PC-3 (cell line): ENCODE results near the gene UNCX. TPM values are rescaled to one million over a fixed set of nuclear protein-coding genes. Genes with fewer than 3 reads are reported as not detected.

Source experiments
- ATAC-seq: fragments of 200-7000 bp; cut with Tn5 transposase; 2 replicates; pipeline ENCODE4 v1.9.1; 2020; ENCODE audit warnings: mild to moderate bottlenecking, moderate library complexity
- Bru-seq: library from RNA; stranded (reverse); fragments of 400-500 nt; gene quantifications from one replicate; lab custom pipeline; 2021; lab: Mats Ljungman, UMichigan
- BruChase-seq, 2 experiments: library from RNA; stranded (reverse); fragments of 400-500 nt; gene quantifications; one replicate each; lab custom pipeline; 2021; lab: Mats Ljungman, UMichigan
- BruUV-seq: library from RNA; stranded (reverse); fragments of 400-500 nt; replicated peaks from 2 replicates; lab custom pipeline; 2021; lab: Mats Ljungman, UMichigan
- CTCF ChIA-PET: fragments of 300-600 bp; sonication (Branson Sonifier 250); formaldehyde crosslinking; loops from one replicate; lab custom pipeline; 2022; ENCODE audit warnings: antibody characterized with exemption; lab: Charles Lee
- POLR2A ChIA-PET: fragments of 300-600 bp; sonication (Branson Sonifier 250); formaldehyde crosslinking; loops from one replicate; lab custom pipeline; 2022; ENCODE audit warnings: antibody characterized with exemption; ENCODE audit not compliant: unreplicated experiment; lab: Charles Lee
- DNase-seq: peaks from one replicate; pipeline ENCODE4 v3.0.0-alpha.2; 2015
- H2AFZ ChIP-seq: fragments of 300-600 bp; sonication (generic); 2 replicates; pipeline ENCODE4 v1.6.0; 2016; ENCODE audit warnings: antibody characterized with exemption, low read length
- H3F3A ChIP-seq: fragments of 300-600 bp; sonication (generic); one replicate; pipeline ENCODE4 v1.6.0; 2017; ENCODE audit warnings: antibody characterized with exemption, low read length, control low read depth, mild to moderate bottlenecking; ENCODE audit not compliant: unreplicated experiment
- H3K27ac ChIP-seq: fragments of 300-600 bp; sonication (generic); 2 replicates; pipeline ENCODE4 v1.5.1; 2016; ENCODE audit warnings: mild to moderate bottlenecking, low read length
- H3K27me3 ChIP-seq: fragments of 300-600 bp; sonication (generic); 2 replicates; pipeline ENCODE4 v1.6.1; 2016; ENCODE audit warnings: low read length, mixed read lengths
- H3K36me3 ChIP-seq: fragments of 300-600 bp; sonication (generic); 2 replicates; pipeline ENCODE4 v1.6.1; 2016; ENCODE audit warnings: low read depth, mixed run types, low read length, mixed read lengths
- H3K4me1 ChIP-seq: fragments of 300-600 bp; sonication (generic); 2 replicates; pipeline ENCODE4 v1.5.1; 2016; ENCODE audit warnings: low read length; ENCODE audit not compliant: insufficient read depth
- H3K4me2 ChIP-seq: fragments of 300-600 bp; sonication (generic); 2 replicates; pipeline ENCODE4 v1.6.0; 2016; ENCODE audit warnings: low read length
- H3K4me3 ChIP-seq: fragments of 300-600 bp; sonication (generic); 2 replicates; pipeline ENCODE4 v1.5.1; 2016; ENCODE audit warnings: mild to moderate bottlenecking, low read length, mixed read lengths
- H3K79me2 ChIP-seq: fragments of 300-600 bp; sonication (generic); 2 replicates; pipeline ENCODE4 v1.6.1; 2017; ENCODE audit warnings: low read length, mixed read lengths
- H3K9ac ChIP-seq: fragments of 300-600 bp; sonication (generic); 2 replicates; pipeline ENCODE4 v1.6.0; 2016; ENCODE audit warnings: mild to moderate bottlenecking, low read length
- H3K9me2 ChIP-seq: fragments of 300-600 bp; sonication (generic); replicated peaks from 2 replicates; pipeline ENCODE4 v1.6.1; 2016; ENCODE audit warnings: mixed run types, low read length, mixed read lengths
- H3K9me3 ChIP-seq: fragments of 300-600 bp; sonication (generic); 2 replicates; pipeline ENCODE4 v1.6.1; 2016; ENCODE audit warnings: low read length, mixed read lengths
- H4K20me1 ChIP-seq: fragments of 300-600 bp; sonication (generic); 2 replicates; pipeline ENCODE4 v1.6.1; 2016; ENCODE audit warnings: low read length, mixed read lengths
- EZH2 ChIP-seq: fragments of 300-600 bp; sonication (generic); IDR thresholded peaks from one replicate; pipeline ENCODE4 v1.6.1; 2017; ENCODE audit warnings: antibody characterized with exemption, mild to moderate bottlenecking, low read length; ENCODE audit not compliant: unreplicated experiment
- EZH2phosphoT487 ChIP-seq: fragments of 300-600 bp; sonication (generic); IDR thresholded peaks from 2 replicates; pipeline ENCODE4 v1.6.1; 2018; ENCODE audit warnings: mild to moderate bottlenecking, antibody characterized with exemption, low read length, borderline replicate concordance
- intact Hi-C: fragments of 100-400 bp; cut with micrococcal nuclease; formaldehyde crosslinking; loops from 2 replicates; pipeline ENCODE4 v1.9.0; 2023
- long read RNA-seq: library from polyadenylated mRNA; unstranded; transcript quantifications from one replicate; pipeline ENCODE4 v2.0.0, GENCODE V29; 2021; ENCODE audit not compliant: unreplicated experiment
- total RNA-seq: library from RNA; depleted of rRNA; stranded (reverse); fragments of >200 nt; gene quantifications from 2 replicates; pipeline ENCODE4 v1.2.3, GENCODE V29; 2014; rRNA removed
- TF ChIP-seq, protein P1 (sequence below): fragments of 300-600 bp; sonication (generic); conservative IDR thresholded peaks from 2 replicates; pipeline ENCODE4 v1.5.1; 2017; ENCODE audit warnings: antibody characterized with exemption, low read depth, mild to moderate bottlenecking, low read length

UNCX gene
- total RNA-seq (not detected in 2 replicates), Bru-seq, nascent RNA (not detected), BruChase-seq, experiment 1, labeled RNA remaining after a 6-hour chase (not detected), BruChase-seq, experiment 2, labeled RNA remaining after a 2-hour chase (not detected)
- long read RNA-seq = 0 reads

DNA sequence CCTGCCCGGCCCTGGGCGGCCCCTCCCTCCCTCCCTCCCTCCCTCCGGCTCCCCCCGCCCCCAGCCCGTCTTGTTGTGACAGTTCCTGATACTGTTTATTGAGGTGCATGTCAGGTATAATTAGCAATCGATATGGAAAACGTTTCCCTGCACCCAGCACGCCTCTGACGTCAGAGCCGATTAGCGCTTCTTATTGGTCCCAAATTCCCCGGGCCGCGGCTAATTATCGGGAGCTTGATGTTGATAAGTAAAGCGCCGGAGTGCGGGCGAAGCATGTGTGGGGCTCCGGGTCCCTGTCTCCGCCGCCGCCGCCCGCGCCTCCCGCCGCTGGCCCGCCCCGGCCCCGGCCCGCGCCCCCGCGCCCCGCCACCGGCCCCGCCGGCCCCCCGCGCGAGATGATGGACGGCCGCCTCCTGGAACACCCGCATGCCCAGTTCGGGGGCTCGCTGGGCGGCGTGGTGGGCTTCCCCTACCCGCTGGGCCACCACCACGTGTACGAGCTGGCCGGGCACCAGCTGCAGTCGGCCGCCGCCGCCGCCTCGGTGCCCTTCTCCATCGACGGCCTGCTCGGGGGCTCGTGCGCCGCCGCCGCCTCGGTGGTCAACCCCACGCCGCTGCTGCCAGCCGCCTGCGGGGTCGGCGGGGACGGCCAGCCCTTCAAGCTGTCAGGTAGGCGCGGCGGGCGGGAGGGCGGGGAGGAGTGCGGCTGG is at the start of gene UNCX:
Gene UNCX (plus strand): TSS at position 250 of the 710 bp plus-strand sequence. CDS start 146 bp downstream, at position 396.
- H3K4me2 ChIP-seq = no peak within 1 kb of the TSS
- no peaks in the 10 kb centered on the region for H3K9me2 ChIP-seq
- ATAC-seq (no peak), DNase-seq (no peak)
- H3K9ac ChIP-seq = no peak within 1 kb of the TSS
- POLR2A ChIA-PET = no interaction called here
- CTCF ChIA-PET = no interaction called here
- no peaks in the 10 kb centered on the region for H3F3A ChIP-seq
- no peaks in the 10 kb centered on the region for H3K79me2 ChIP-seq
- no peaks in the 10 kb centered on the region for H3K4me1 ChIP-seq
- no peak within 1 kb of the TSS for H3K4me3 ChIP-seq
- intact Hi-C loops = no loop called here
- no peaks in the 10 kb centered on the region for H3K36me3 ChIP-seq
- TF ChIP-seq EZH2 (no peak), EZH2phosphoT487 (no peak)
- TF ChIP-seq, protein P1, sequence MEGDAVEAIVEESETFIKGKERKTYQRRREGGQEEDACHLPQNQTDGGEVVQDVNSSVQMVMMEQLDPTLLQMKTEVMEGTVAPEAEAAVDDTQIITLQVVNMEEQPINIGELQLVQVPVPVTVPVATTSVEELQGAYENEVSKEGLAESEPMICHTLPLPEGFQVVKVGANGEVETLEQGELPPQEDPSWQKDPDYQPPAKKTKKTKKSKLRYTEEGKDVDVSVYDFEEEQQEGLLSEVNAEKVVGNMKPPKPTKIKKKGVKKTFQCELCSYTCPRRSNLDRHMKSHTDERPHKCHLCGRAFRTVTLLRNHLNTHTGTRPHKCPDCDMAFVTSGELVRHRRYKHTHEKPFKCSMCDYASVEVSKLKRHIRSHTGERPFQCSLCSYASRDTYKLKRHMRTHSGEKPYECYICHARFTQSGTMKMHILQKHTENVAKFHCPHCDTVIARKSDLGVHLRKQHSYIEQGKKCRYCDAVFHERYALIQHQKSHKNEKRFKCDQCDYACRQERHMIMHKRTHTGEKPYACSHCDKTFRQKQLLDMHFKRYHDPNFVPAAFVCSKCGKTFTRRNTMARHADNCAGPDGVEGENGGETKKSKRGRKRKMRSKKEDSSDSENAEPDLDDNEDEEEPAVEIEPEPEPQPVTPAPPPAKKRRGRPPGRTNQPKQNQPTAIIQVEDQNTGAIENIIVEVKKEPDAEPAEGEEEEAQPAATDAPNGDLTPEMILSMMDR = no peak
- BruUV-seq = no TSS peak
- no peak within 1 kb of the TSS for H2AFZ ChIP-seq
- no peaks in the 10 kb centered on the region for H3K9me3 ChIP-seq
- no peaks in the 10 kb centered on the region for H4K20me1 ChIP-seq
- H3K27ac ChIP-seq = no peak within 1 kb of the TSS
- H3K27me3 ChIP-seq = peaks cover 73% of the 10 kb centered on the region

DNA sequence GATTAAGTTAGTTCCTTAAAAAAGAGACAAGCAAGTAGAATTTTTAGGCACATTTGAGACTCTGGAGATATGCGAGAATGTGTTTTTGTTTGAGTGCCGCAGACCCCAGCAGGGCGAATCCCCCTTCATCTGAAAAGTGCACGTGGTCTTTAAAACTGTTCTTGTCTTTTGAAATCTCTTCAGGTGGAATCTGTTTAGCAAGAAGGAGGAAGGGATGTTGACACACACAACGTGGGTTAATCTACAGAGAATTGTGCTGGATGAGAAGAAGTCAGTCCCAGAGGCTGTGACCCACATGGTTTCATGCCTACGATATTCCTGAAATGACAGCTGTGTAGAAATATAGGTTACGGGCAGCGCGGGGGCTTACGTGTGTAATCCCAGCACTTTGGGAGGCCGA is 45.5 kb upstream of the UNCX start:
- ATAC-seq (no peak), DNase-seq (no peak)
- ChIA-PET POLR2A (no interaction called here), CTCF (no interaction called here)
- no peaks in the 10 kb centered on the region for H3K79me2 ChIP-seq
- H3K4me1 ChIP-seq = no peaks in the 10 kb centered on the region
- no peaks in the 10 kb centered on the region for H4K20me1 ChIP-seq
- H3K27ac ChIP-seq = no peak overlapping the region
- H3K27me3 ChIP-seq = peaks cover 21% of the 10 kb centered on the region
- BruUV-seq = no TSS peak
- no peaks in the 10 kb centered on the region for H3K9me2 ChIP-seq
- H3K4me3 ChIP-seq = no peak overlapping the region
- intact Hi-C loops = no loop called here
- no peaks in the 10 kb centered on the region for H3K36me3 ChIP-seq
- H3F3A ChIP-seq = no peaks in the 10 kb centered on the region
- no peaks in the 10 kb centered on the region for H3K9me3 ChIP-seq
- H3K4me2 ChIP-seq = no peak overlapping the region
- H3K9ac ChIP-seq = no peak overlapping the region
- no peak overlapping the region for H2AFZ ChIP-seq
- TF ChIP-seq EZH2phosphoT487 (no peak), EZH2 (no peak)
- TF ChIP-seq, protein P1 = no peak
